ENCODE results near the gene HDGF. TPM values are rescaled to one million over a fixed set of nuclear protein-coding genes. Genes with fewer than 3 reads are reported as not detected.

The HDGF gene
- total RNA-seq, 1 experiment from 2014 or later, result 325 TPM

DNA sequence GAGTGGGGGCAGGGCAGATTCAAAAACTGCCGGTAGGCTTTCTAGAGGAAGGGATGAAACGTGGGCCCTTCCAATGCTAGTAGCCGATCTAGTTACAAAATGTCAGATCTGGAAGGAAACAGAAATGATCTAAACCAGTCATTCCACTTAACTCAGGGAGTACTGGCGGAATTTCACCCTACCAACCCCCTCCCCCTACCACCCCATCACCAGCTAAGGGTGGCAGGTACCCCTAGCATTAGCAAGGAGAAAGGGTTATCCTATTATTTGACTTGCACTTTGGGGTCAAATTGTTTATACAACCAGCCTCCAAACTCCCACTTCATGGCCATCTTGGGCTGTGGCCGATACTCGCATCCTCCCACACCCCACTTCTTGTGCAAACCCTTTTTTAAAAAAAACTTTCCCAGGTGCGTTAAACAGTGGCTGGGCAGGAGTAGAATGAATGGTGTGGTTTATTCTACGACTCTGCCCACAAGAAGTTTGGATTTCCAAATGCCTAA lies 9.9 kb downstream of the HDGF start:
- in situ Hi-C loops (cut with HindIII; ENCODE audit: low pct_unique_long_range_greater_than_20kb, low sequenced_read_pairs) (no loop called here), intact Hi-C loops (cut with micrococcal nuclease; ENCODE audit: unreplicated experiment) (no loop called here)
- H3K27ac ChIP-seq (ENCODE audit: low read length), result peak overlapping the region; percentile 93
- H3K9me3 ChIP-seq (ENCODE audit: control insufficient read depth, insufficient read depth, low read depth, low read length), result no peaks in the 10 kb centered on the region
- POLR2A ChIA-PET, result interaction anchor here (0.6 to 1.0 kb wide), 4 partner anchors 10 to 51 kb away, joined by 3 to 4 read pairs (median 3); partner anchors contain the start of genes ISG20L2, METTL25B and PRCC
- H3K36me3 ChIP-seq (ENCODE audit: control insufficient read depth, insufficient read depth, low read length), result peaks cover 21% of the 10 kb centered on the region
- TF ChIP-seq TCF7L2 (IDR thresholded peaks at IDR 0.05; ENCODE audit: low read depth, low read length) (no peak), SIN3A (IDR thresholded peaks at IDR 0.05; ENCODE audit: borderline replicate concordance, insufficient read depth, low read depth, low read length) (no peak), POLR2AphosphoS5 (IDR thresholded peaks at IDR 0.05; ENCODE audit: low read depth, low read length) (no peak)
- TF ChIP-seq, protein P1, sequence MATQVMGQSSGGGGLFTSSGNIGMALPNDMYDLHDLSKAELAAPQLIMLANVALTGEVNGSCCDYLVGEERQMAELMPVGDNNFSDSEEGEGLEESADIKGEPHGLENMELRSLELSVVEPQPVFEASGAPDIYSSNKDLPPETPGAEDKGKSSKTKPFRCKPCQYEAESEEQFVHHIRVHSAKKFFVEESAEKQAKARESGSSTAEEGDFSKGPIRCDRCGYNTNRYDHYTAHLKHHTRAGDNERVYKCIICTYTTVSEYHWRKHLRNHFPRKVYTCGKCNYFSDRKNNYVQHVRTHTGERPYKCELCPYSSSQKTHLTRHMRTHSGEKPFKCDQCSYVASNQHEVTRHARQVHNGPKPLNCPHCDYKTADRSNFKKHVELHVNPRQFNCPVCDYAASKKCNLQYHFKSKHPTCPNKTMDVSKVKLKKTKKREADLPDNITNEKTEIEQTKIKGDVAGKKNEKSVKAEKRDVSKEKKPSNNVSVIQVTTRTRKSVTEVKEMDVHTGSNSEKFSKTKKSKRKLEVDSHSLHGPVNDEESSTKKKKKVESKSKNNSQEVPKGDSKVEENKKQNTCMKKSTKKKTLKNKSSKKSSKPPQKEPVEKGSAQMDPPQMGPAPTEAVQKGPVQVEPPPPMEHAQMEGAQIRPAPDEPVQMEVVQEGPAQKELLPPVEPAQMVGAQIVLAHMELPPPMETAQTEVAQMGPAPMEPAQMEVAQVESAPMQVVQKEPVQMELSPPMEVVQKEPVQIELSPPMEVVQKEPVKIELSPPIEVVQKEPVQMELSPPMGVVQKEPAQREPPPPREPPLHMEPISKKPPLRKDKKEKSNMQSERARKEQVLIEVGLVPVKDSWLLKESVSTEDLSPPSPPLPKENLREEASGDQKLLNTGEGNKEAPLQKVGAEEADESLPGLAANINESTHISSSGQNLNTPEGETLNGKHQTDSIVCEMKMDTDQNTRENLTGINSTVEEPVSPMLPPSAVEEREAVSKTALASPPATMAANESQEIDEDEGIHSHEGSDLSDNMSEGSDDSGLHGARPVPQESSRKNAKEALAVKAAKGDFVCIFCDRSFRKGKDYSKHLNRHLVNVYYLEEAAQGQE (IDR thresholded peaks at IDR 0.05; ENCODE audit: insufficient read depth in 1 of 2, low read depth in 2 of 2, low read length in 1 of 2), result no peak
- TF ChIP-seq, protein P2, sequence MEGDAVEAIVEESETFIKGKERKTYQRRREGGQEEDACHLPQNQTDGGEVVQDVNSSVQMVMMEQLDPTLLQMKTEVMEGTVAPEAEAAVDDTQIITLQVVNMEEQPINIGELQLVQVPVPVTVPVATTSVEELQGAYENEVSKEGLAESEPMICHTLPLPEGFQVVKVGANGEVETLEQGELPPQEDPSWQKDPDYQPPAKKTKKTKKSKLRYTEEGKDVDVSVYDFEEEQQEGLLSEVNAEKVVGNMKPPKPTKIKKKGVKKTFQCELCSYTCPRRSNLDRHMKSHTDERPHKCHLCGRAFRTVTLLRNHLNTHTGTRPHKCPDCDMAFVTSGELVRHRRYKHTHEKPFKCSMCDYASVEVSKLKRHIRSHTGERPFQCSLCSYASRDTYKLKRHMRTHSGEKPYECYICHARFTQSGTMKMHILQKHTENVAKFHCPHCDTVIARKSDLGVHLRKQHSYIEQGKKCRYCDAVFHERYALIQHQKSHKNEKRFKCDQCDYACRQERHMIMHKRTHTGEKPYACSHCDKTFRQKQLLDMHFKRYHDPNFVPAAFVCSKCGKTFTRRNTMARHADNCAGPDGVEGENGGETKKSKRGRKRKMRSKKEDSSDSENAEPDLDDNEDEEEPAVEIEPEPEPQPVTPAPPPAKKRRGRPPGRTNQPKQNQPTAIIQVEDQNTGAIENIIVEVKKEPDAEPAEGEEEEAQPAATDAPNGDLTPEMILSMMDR (IDR thresholded peaks at IDR 0.05), result no peak
- no TSS peak for BruUV-seq (replicated peaks)
- no peaks in the 10 kb centered on the region for H3K27me3 ChIP-seq (ENCODE audit: control insufficient read depth, insufficient read depth, low read length)
- H3K4me3 ChIP-seq (ENCODE audit: low read depth in 2 of 2, low read length in 2 of 2), result peak overlapping the region in 1 of 2 experiments; percentile 39; a peak in 3 of 4 replicates
- ATAC-seq, result no peak
- CTCF ChIA-PET, result interaction anchor here (0.8 to 1.0 kb wide), 3 partner anchors 15 to 118 kb away, joined by 3 to 4 read pairs (median 4); no protein-coding TSS in a partner anchor
- peaks cover 41% of the 10 kb centered on the region for H3K4me1 ChIP-seq (ENCODE audit: control insufficient read depth, insufficient read depth, low read length)
- no peak for DNase-seq (ENCODE audit: low read depth, low spot score)

DNA sequence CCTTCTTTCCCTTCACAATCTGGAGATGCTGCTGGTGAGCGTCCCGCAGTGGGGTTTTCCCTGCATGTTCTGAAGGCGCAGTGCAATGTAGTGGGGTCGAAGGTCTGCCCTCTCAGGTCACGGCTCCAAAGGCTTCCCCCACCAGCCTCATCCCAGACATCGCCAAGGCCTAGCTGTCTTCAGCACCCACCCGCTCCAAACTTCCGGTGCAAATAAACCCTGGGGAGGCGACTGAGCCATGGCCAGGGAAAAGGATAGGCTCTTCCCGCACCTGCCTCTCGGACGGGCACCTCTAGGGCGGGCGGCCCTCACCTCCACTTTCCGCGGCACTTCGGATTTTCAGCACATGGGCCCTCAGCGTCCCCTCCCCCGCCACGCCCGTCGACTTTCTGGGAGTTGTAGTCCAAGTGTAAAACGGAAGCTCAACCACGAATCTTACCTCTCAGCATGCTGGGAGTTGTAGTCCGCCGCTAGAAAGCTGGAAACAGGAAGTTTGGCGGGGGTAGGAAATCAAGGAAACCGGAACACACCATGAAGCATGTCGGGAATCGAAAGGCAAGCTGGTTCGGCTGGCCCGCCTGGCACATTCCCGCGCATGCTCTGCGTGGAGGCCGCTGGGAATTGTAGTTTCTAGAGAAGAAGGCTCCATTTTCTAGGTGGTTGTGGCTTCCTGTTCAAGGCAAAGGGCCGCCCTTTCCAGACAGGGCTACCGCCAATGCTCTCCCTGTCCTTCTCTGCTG lies 10.6 kb downstream of the HDGF start, which contains the start of gene MRPL24:
MRPL24 (minus strand) TSS at position 348 of the 740 bp plus-strand sequence. CDS start 2,384 bp downstream, outside the sequence.
- in situ Hi-C loops (cut with HindIII; ENCODE audit: low pct_unique_long_range_greater_than_20kb, low sequenced_read_pairs), result no loop called here
- CTCF ChIA-PET, result interaction anchor here (0.8 to 1.0 kb wide), 3 partner anchors 14 to 119 kb away, joined by 3 to 4 read pairs (median 4); no protein-coding TSS in a partner anchor
- Histone ChIP-seq H3K9me3 (ENCODE audit: control insufficient read depth, insufficient read depth, low read depth, low read length) (no peaks in the 10 kb centered on the region), H3K27me3 (ENCODE audit: control insufficient read depth, insufficient read depth, low read length) (no peaks in the 10 kb centered on the region), H3K4me1 (ENCODE audit: control insufficient read depth, insufficient read depth, low read length) (peaks cover 35% of the 10 kb centered on the region), H3K4me3 (ENCODE audit: low read depth in 2 of 2, low read length in 2 of 2) (peak within 1 kb of the TSS; percentile 79 to 96), H3K36me3 (ENCODE audit: control insufficient read depth, insufficient read depth, low read length) (peaks cover 21% of the 10 kb centered on the region), H3K27ac (ENCODE audit: low read length) (peak within 1 kb of the TSS; percentile 95)
- ATAC-seq (peak; percentile 92), DNase-seq (ENCODE audit: low read depth, low spot score) (peak; percentile 98)
- POLR2A ChIA-PET, result interaction anchor here (0.6 to 1.0 kb wide), 4 partner anchors 11 to 50 kb away, joined by 3 to 4 read pairs (median 3); partner anchors contain the start of genes ISG20L2, METTL25B and PRCC
- intact Hi-C loops (cut with micrococcal nuclease; ENCODE audit: unreplicated experiment), result no loop called here
- no TSS peak for BruUV-seq (replicated peaks)
- TF ChIP-seq POLR2AphosphoS5 (IDR thresholded peaks at IDR 0.05; ENCODE audit: low read depth, low read length) (peak; percentile 94), SIN3A (IDR thresholded peaks at IDR 0.05; ENCODE audit: borderline replicate concordance, insufficient read depth, low read depth, low read length) (peak; percentile 94), TCF7L2 (IDR thresholded peaks at IDR 0.05; ENCODE audit: low read depth, low read length) (peak; percentile 49; the same call in 1 of the 2 replicates)
- TF ChIP-seq, protein P1 (IDR thresholded peaks at IDR 0.05; ENCODE audit: insufficient read depth in 1 of 2, low read depth in 2 of 2, low read length in 1 of 2), result no peak
- TF ChIP-seq, protein P2 (IDR thresholded peaks at IDR 0.05), result no peak
